Panc1 (cell line): ENCODE results near the gene OR10H3. TPM values are rescaled to one million over a fixed set of nuclear protein-coding genes. Genes with fewer than 3 reads are reported as not detected.

Experiments
- ATAC-seq: fragments of 200-7000 bp; cut with Tn5 transposase; 2 replicates; pipeline ENCODE4 v1.9.1; 2020; ENCODE audit warnings: mild to moderate bottlenecking, moderate library complexity
- BruUV-seq: library from RNA; stranded (reverse); fragments of 400-500 nt; replicated peaks from 2 replicates; lab custom pipeline; 2021; lab: Mats Ljungman, UMichigan
- CTCF ChIA-PET: fragments of 300-600 bp; sonication (Branson Sonifier 250); formaldehyde crosslinking; loops from one replicate; lab custom pipeline; 2022; ENCODE audit warnings: antibody characterized with exemption; lab: Charles Lee
- POLR2A ChIA-PET: fragments of 300-600 bp; sonication (Branson Sonifier 250); formaldehyde crosslinking; loops from one replicate; lab custom pipeline; 2022; ENCODE audit warnings: antibody characterized with exemption; lab: Charles Lee
- DNase-seq: peaks from one replicate; pipeline ENCODE4 v3.0.0-alpha.2; 2010; ENCODE audit warnings: low read depth, low spot score
- H3K27ac ChIP-seq: 2 replicates; pipeline ENCODE4 v1.5.1; 2011; ENCODE audit warnings: mild to moderate bottlenecking, low read length, inconsistent platforms
- H3K27me3 ChIP-seq: fragments of 200-500 bp; sonication (Bioruptor generic); 2 replicates; pipeline ENCODE4 v1.6.0; 2014; ENCODE audit warnings: low read length, inconsistent platforms; ENCODE audit not compliant: control insufficient read depth, insufficient read depth
- H3K36me3 ChIP-seq: fragments of 200-500 bp; sonication (Bioruptor generic); 2 replicates; pipeline ENCODE4 v1.5.1; 2014; ENCODE audit warnings: inconsistent platforms, mild to moderate bottlenecking, low read length, moderate library complexity; ENCODE audit not compliant: control insufficient read depth, insufficient read depth
- H3K4me1 ChIP-seq: 2 replicates; pipeline ENCODE4 v1.5.1; 2011; ENCODE audit warnings: inconsistent platforms, mild to moderate bottlenecking, low read length, moderate library complexity; ENCODE audit not compliant: control insufficient read depth, insufficient read depth
- H3K4me3 ChIP-seq, 2 experiments: 2 replicates each; pipeline ENCODE4 v1.5.1; 2011 to 2012; ENCODE audit warnings: low read depth in 2 of 2, low read length in 2 of 2, mild to moderate bottlenecking in 2 of 2, inconsistent platforms in 1 of 2, moderate library complexity in 1 of 2
- H3K9me3 ChIP-seq: fragments of 200-500 bp; sonication (Bioruptor generic); 2 replicates; pipeline ENCODE4 v1.5.1; 2014; ENCODE audit warnings: low read depth, mild to moderate bottlenecking, inconsistent platforms, low read length, moderate library complexity; ENCODE audit not compliant: control insufficient read depth, insufficient read depth
- CTCF ChIP-seq: fragments of 450-650 bp; IDR thresholded peaks from 2 replicates; pipeline ENCODE4 v1.5.1; 2017; ENCODE audit warnings: mild to moderate bottlenecking
- POLR2AphosphoS5 ChIP-seq: IDR thresholded peaks from 2 replicates; pipeline ENCODE4 v1.6.1; 2012; ENCODE audit warnings: mild to moderate bottlenecking, low read depth, low read length, moderate library complexity
- REST ChIP-seq, 2 experiments: IDR thresholded peaks; 2 replicates each; pipeline ENCODE4 v1.6.1; 2011 to 2012; ENCODE audit warnings: low read depth in 2 of 2, control low read depth in 1 of 2, low read length in 1 of 2, mild to moderate bottlenecking in 1 of 2, moderate library complexity in 1 of 2; ENCODE audit not compliant: insufficient read depth in 1 of 2
- SIN3A ChIP-seq: IDR thresholded peaks from 2 replicates; pipeline ENCODE4 v1.6.1; 2012; ENCODE audit warnings: low read depth, mild to moderate bottlenecking, low read length, moderate library complexity, borderline replicate concordance; ENCODE audit not compliant: insufficient read depth
- TCF7L2 ChIP-seq: IDR thresholded peaks from 2 replicates; pipeline ENCODE4 v1.6.1; 2011; ENCODE audit warnings: mild to moderate bottlenecking, low read depth, low read length, inconsistent platforms
- in situ Hi-C: cut with HindIII; loops from 2 replicates; pipeline ENCODE4 v1.10.0; 2016; ENCODE audit warnings: low sequenced_read_pairs, low pct_unique_long_range_greater_than_20kb
- intact Hi-C: fragments of 100-400 bp; cut with micrococcal nuclease; formaldehyde crosslinking; loops from one replicate; pipeline ENCODE4 v1.10.0; 2022; ENCODE audit not compliant: unreplicated experiment
- total RNA-seq: library from RNA; stranded (reverse); gene quantifications from one replicate; pipeline ENCODE4 v1.2.1, GENCODE V29; 2021; ENCODE audit not compliant: unreplicated experiment

OR10H3 gene
- total RNA-seq, 1 experiment from 2014 or later, result not detected

- intact Hi-C loops (no loop called here), in situ Hi-C loops (no loop called here)
- no peaks in the 10 kb centered on the region for H3K36me3 ChIP-seq
- ChIA-PET CTCF (no interaction called here), POLR2A (no interaction called here)
- DNase-seq, result no peak
- no peak overlapping the region for H3K4me3 ChIP-seq
- ATAC-seq, result no peak
- TF ChIP-seq REST (IDR thresholded peaks at IDR 0.05; ENCODE audit: insufficient read depth in 1 of 2, low read depth in 2 of 2, low read length in 1 of 2) (no peak), SIN3A (no peak), POLR2AphosphoS5 (no peak), TCF7L2 (no peak), CTCF (no peak)
- H3K27me3 ChIP-seq, result no peaks in the 10 kb centered on the region
- H3K4me1 ChIP-seq, result no peaks in the 10 kb centered on the region
- BruUV-seq, result no TSS peak
- no peak overlapping the region for H3K27ac ChIP-seq
- H3K9me3 ChIP-seq, result no peaks in the 10 kb centered on the region
Observed at GRCh38 chr19:15790096-15790495, 52.3 kb downstream of the OR10H3 start.

Other genes starting within 250 kb of the OR10H3 start
- 0.21 TPM for gene CYP4F22, start 229.5 kb upstream of the OR10H3 start, total RNA-seq
- gene CYP4F8, start 122.8 kb upstream of the OR10H3 start, total RNA-seq, result not detected
- 0.10 TPM for gene CYP4F3, start 97.1 kb upstream of the OR10H3 start, total RNA-seq
- gene CYP4F12, start 64.9 kb upstream of the OR10H3 start, total RNA-seq, result 1.7 TPM
- gene OR10H2, start 10.0 kb upstream of the OR10H3 start, total RNA-seq, result not detected
- not detected for gene OR10H5, start 49.7 kb downstream of the OR10H3 start, total RNA-seq
- not detected for gene OR10H1, start 77.7 kb downstream of the OR10H3 start, total RNA-seq
- 0.21 TPM for gene CYP4F2, start 160.1 kb downstream of the OR10H3 start, total RNA-seq
- gene CYP4F11, start 196.5 kb downstream of the OR10H3 start, total RNA-seq, result 0.21 TPM
- not detected for gene OR10H4, start 211.0 kb downstream of the OR10H3 start, total RNA-seq